Muscle layer of colon (tissue), 2 donors: ENCODE results near the gene TMEM145.

ENCODE experiments used
- H3K27ac ChIP-seq: one replicate; pipeline ENCODE4 v1.7.0; 2013; ENCODE audit warnings: low read depth, mild to moderate bottlenecking, low read length, moderate library complexity
- H3K27me3 ChIP-seq, 2 donors: one replicate each; pipeline ENCODE4 v1.7.0; 2013; ENCODE audit warnings: low read length in 2 of 2, mild to moderate bottlenecking in 2 of 2; ENCODE audit not compliant: insufficient read depth in 2 of 2, control insufficient read depth in 1 of 2
- H3K36me3 ChIP-seq: one replicate; pipeline ENCODE4 v1.7.0; 2013; ENCODE audit warnings: mild to moderate bottlenecking, low read length; ENCODE audit not compliant: insufficient read depth
- H3K4me1 ChIP-seq: one replicate; pipeline ENCODE4 v1.7.0; 2013; ENCODE audit warnings: mild to moderate bottlenecking, low read length; ENCODE audit not compliant: insufficient read depth
- H3K4me3 ChIP-seq, 2 donors: one replicate each; pipeline ENCODE4 v1.7.0; 2013; ENCODE audit warnings: low read length in 2 of 2, low read depth in 1 of 2, mild to moderate bottlenecking in 1 of 2, moderate library complexity in 1 of 2
- H3K9ac ChIP-seq: one replicate; pipeline ENCODE4 v1.7.0; 2013; ENCODE audit warnings: low read length
- H3K9me3 ChIP-seq: one replicate; pipeline ENCODE4 v1.7.0; 2013; ENCODE audit warnings: mild to moderate bottlenecking, low read length
- donor health status: abdominal sarcoma.
- donor health status: Adenocarcinoma of cecum.

TMEM145 gene

DNA sequence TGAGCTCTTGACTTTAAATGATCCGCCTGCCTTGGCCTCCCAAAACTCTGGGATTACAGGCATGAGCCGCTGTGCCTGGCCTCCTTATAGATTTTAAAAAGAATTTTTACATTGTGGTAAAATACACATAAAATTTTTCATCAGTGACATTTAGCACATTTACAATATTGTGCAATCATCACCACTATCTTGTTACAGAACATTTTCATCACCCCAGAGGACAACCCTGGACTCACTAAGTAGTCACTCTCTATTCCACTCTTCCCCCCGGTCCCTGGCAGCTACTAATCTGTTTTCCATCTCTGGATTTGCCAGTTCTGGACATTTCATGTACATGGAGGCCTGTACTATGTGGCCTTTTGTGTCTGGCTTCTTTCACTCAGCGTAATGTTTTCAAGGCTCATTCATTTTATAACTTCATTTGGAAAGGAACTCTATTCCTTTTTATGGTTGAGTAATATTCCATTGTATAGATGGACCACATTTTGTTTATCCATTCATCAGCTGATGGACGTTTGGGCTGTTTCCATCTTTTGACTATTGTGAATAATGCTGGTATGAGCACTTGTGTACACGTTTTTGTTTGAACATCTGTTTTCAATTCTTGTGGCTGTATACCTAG is 32.2 kb downstream of the TMEM145 start:
- Histone ChIP-seq H3K36me3 (peaks cover 24% of the 10 kb centered on the region), H3K4me3 (no peak overlapping the region), H3K9ac (no peak overlapping the region), H3K27ac (no peak overlapping the region), H3K4me1 (no peaks in the 10 kb centered on the region), H3K9me3 (no peaks in the 10 kb centered on the region), H3K27me3 (no peaks in the 10 kb centered on the region)

GRCh38 chr19:42348211-42348610 is 35.1 kb downstream of the TMEM145 start:
- H3K9me3 ChIP-seq: no peaks in the 10 kb centered on the region
- H3K9ac ChIP-seq: no peak overlapping the region
- H3K4me1 ChIP-seq: no peaks in the 10 kb centered on the region
- H3K4me3 ChIP-seq: no peak overlapping the region
- H3K27ac ChIP-seq: no peak overlapping the region
- H3K36me3 ChIP-seq: peaks cover 34% of the 10 kb centered on the region
- no peaks in the 10 kb centered on the region for H3K27me3 ChIP-seq

DNA sequence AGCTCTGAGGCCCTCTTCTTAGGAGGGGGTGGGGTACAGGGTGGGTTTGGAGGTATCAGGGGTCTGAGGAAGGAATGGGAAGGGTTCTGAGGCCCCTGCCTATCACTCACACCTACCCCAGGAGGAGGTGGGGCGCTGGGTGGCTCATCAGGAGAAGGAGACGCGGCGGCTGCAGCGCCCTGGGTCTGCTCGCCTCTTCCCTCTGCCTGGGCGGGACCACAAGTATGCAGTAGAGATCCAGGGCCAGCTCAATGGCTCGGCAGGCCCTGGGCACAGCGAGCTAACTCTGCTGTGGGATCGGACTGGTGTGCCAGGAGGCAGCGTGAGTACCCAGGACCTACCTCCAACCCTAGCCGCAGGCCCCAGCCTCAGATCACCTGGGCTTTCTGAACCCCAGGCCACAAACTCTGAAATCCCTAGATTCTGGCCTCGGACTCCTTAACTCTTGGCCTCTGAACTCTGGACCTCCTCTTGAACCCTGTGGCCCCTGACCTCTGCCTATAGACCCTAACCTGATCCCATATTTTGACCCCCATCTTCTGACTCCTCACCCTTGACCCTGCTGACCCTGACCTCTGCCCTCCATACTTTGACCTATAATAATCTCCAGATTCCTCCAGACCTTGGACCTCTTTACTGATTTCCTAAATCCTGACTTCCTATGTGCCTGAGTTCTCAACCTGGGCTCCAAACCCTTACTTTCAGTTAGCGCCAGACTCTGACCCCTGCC is 36.4 kb downstream of the TMEM145 start:
- Histone ChIP-seq H3K4me3 (no peak overlapping the region), H3K27ac (no peak overlapping the region), H3K9me3 (no peaks in the 10 kb centered on the region), H3K4me1 (no peaks in the 10 kb centered on the region), H3K27me3 (no peaks in the 10 kb centered on the region), H3K36me3 (peaks cover 47% of the 10 kb centered on the region), H3K9ac (no peak overlapping the region)

DNA sequence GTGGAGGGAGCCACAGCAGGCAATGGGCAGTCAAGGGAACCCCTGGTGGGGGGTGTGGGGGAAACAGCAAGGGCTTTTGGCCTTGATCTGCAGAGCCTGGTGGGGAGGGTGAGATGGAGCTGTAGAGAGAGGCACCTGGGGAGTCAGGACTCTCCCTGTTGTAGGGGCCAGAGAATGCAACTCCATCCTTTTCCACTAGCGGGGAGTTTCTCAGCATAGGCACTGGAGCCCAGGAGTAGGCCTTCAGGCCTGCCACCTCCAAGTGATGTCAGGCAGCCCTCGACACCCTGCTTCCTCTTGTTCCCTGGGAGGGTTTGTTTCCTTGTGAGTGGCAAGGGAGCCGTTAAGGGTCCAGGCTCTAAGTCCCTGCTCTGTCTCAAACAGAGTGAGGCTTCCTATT is 37.3 kb downstream of the TMEM145 start:
- Histone ChIP-seq H3K9me3 (no peaks in the 10 kb centered on the region), H3K36me3 (peaks cover 49% of the 10 kb centered on the region), H3K4me1 (no peaks in the 10 kb centered on the region), H3K27ac (no peak overlapping the region), H3K4me3 (no peak overlapping the region), H3K27me3 (no peaks in the 10 kb centered on the region), H3K9ac (no peak overlapping the region)

DNA sequence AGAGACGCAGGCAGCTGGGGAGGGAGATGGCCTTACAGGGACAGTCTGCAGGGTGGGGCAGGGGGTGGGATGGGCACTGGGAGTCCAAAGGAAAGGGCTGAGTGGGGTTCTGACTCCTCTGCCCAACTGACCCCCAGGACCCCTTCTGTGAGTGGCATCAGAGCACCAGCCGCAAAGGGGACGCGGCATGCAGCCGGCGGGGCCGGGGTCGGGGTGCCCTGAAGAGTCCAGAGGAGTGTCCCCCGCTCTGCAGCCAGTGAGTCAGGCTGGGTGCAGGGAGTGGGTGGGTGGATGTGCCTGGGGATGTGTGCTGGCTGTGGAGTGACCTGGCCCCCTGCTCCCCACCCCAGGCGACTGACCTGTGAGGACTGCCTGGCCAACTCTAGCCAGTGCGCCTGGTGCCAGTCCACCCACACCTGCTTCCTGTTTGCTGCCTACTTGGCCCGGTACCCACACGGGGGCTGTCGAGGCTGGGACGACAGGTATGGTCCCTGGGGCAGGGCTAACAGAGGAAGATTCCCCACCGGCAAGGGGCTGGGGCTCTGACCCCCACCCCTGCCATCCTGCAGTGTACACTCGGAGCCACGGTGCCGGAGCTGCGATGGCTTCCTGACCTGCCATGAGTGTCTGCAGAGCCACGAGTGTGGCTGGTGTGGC is 38.1 kb downstream of the TMEM145 start:
- peaks cover 51% of the 10 kb centered on the region for H3K36me3 ChIP-seq
- no peak overlapping the region for H3K4me3 ChIP-seq

GRCh38 chr19:42352301-42353259 is 39.5 kb downstream of the TMEM145 start:
- Histone ChIP-seq H3K27me3 (no peaks in the 10 kb centered on the region), H3K4me3 (no peak overlapping the region), H3K9me3 (no peaks in the 10 kb centered on the region), H3K9ac (no peak overlapping the region), H3K4me1 (no peaks in the 10 kb centered on the region), H3K36me3 (peaks cover 63% of the 10 kb centered on the region), H3K27ac (no peak overlapping the region)

More for the DNA sequence above, 38.1 kb downstream of the TMEM145 start:
- H3K27me3 ChIP-seq: no peaks in the 10 kb centered on the region
- no peaks in the 10 kb centered on the region for H3K9me3 ChIP-seq
- H3K27ac ChIP-seq: no peak overlapping the region
- H3K9ac ChIP-seq: no peak overlapping the region
- no peaks in the 10 kb centered on the region for H3K4me1 ChIP-seq

GRCh38 chr19:42353341-42354015 is 40.4 kb downstream of the TMEM145 start:
- no peaks in the 10 kb centered on the region for H3K9me3 ChIP-seq
- H3K4me1 ChIP-seq: no peaks in the 10 kb centered on the region
- H3K27ac ChIP-seq: no peak overlapping the region
- no peaks in the 10 kb centered on the region for H3K27me3 ChIP-seq
- no peak overlapping the region for H3K9ac ChIP-seq
- no peak overlapping the region for H3K4me3 ChIP-seq
- H3K36me3 ChIP-seq: peaks cover 65% of the 10 kb centered on the region

DNA sequence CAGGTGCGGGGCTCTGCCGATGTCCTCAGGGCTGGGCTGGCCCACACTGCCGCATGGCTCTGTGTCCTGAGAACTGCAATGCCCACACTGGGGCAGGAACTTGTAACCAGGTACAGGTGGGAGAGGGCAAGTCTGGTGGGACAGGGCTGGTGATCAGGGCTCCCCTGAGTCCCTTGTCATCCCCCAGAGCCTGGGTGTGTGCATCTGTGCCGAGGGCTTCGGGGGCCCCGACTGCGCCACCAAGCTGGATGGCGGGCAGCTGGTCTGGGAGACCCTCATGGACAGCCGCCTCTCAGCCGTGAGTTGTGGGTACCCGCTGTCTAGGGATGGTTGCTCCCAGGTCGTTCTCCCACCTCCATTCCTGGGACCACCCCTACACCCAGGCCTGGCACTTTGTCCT is 42.8 kb downstream of the TMEM145 start:
- peaks cover 55% of the 10 kb centered on the region for H3K36me3 ChIP-seq
- no peaks in the 10 kb centered on the region for H3K27me3 ChIP-seq
- H3K27ac ChIP-seq: no peak overlapping the region
- H3K9ac ChIP-seq: no peak overlapping the region
- no peak overlapping the region for H3K4me3 ChIP-seq
- H3K9me3 ChIP-seq: no peaks in the 10 kb centered on the region
- H3K4me1 ChIP-seq: no peaks in the 10 kb centered on the region

DNA sequence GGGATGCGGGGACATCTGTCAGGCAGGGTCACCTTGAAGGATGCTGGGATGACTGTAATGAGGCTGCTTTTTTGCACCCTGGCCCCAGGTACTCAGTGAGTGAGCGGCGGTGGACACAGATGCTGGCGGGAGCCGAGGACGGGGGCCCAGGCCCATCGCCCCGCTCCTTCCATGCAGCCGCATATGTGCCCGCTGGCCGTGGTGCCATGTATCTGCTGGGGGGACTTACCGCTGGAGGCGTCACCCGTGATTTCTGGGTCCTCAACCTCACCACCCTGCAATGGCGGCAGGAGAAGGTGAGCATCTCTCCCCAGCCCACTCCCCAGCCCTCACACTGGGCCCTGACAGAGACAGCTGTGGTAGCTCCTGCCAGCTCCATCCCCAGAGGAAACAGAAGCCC is 43.6 kb downstream of the TMEM145 start:
- Histone ChIP-seq H3K27ac (no peak overlapping the region), H3K36me3 (peaks cover 54% of the 10 kb centered on the region), H3K27me3 (no peaks in the 10 kb centered on the region), H3K9ac (no peak overlapping the region), H3K4me3 (no peak overlapping the region), H3K4me1 (no peaks in the 10 kb centered on the region), H3K9me3 (no peaks in the 10 kb centered on the region)

DNA sequence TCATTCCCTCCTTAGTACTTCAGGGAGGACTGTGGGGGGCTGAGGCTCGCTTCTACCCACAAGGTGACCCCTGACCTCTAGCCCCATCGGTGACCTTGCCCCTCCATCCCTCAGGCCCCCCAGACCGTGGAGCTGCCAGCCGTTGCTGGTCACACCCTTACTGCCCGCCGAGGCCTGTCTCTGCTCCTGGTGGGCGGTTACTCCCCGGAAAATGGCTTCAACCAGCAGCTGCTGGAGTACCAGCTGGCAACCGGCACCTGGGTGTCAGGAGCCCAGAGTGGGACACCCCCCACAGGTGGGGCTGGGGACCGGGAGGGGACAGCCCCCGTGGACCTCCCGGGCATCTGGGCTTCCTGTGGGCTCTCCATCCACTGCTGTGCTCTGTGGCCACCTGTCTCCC is 44.2 kb downstream of the TMEM145 start:
- Histone ChIP-seq H3K4me3 (no peak overlapping the region), H3K27me3 (no peaks in the 10 kb centered on the region), H3K9ac (no peak overlapping the region), H3K4me1 (no peaks in the 10 kb centered on the region), H3K9me3 (no peaks in the 10 kb centered on the region), H3K36me3 (peaks cover 47% of the 10 kb centered on the region), H3K27ac (no peak overlapping the region)
